Thoracic aorta (tissue), 2 donors: ENCODE data around the gene PCDHGC3. TPM values are rescaled to one million over a fixed set of nuclear protein-coding genes. Genes with fewer than 3 reads are reported as not detected.

ENCODE experiments used
- ATAC-seq: fragments of 150-250 bp; one replicate; pipeline ENCODE4 v1.8.0; 2017; ENCODE audit warnings: low read depth; ENCODE audit not compliant: insufficient number of reproducible peaks, low FRiP score
- DNase-seq: peaks from one replicate; pipeline ENCODE4 v3.0.0-alpha.2; 2020; ENCODE audit warnings: low spot score
- H3K27ac ChIP-seq, 2 donors: fragments of 200-600 bp; sonication (generic); 1 replicate in 1 of 2; 2 replicates in 1 of 2; pipeline ENCODE4 v1.5.1; 2016; ENCODE audit warnings: mild to moderate bottlenecking in 2 of 2, moderate library complexity in 2 of 2
- H3K27me3 ChIP-seq: fragments of 200-600 bp; sonication (generic); replicated peaks from 2 replicates; pipeline ENCODE4 v1.6.0; 2016; ENCODE audit warnings: mild to moderate bottlenecking; ENCODE audit not compliant: insufficient read depth
- H3K36me3 ChIP-seq: fragments of 200-600 bp; sonication (generic); one replicate; pipeline ENCODE4 v1.5.1; 2016
- H3K4me1 ChIP-seq, 2 donors: fragments of 200-600 bp; sonication (generic); 1 replicate in 1 of 2; 2 replicates in 1 of 2; pipeline versions ENCODE4 v1.5.1 to v1.6.0; 2016; ENCODE audit warnings: low read depth in 2 of 2, mild to moderate bottlenecking in 1 of 2; ENCODE audit not compliant: control insufficient read depth in 1 of 2
- H3K4me3 ChIP-seq: fragments of 200-600 bp; sonication (generic); 2 replicates; pipeline ENCODE4 v1.5.1; 2016; ENCODE audit warnings: mild to moderate bottlenecking
- H3K9me3 ChIP-seq: fragments of 200-600 bp; sonication (generic); 2 replicates; pipeline ENCODE4 v1.5.1; 2016
- CTCF ChIP-seq: fragments of 200-600 bp; sonication (generic); IDR thresholded peaks from one replicate; pipeline ENCODE4 v1.5.1; 2019; ENCODE audit warnings: antibody characterized with exemption
- total RNA-seq, 2 donors: library from RNA; depleted of rRNA; stranded (reverse); fragments of >200 nt; gene quantifications; one replicate each; pipeline versions ENCODE4 v1.1.0 to v1.2.3, GENCODE V29; 2016

The PCDHGC3 gene
- total RNA-seq, 2 donors from 2014 or later = 61.3 to 99.9 TPM

GRCh38 chr5:141512911-141513626, 37.3 kb downstream of the PCDHGC3 start:
- ATAC-seq = no peak
- Histone ChIP-seq H3K36me3 (peaks cover 4% of the 10 kb centered on the region), H3K27me3 (no peaks in the 10 kb centered on the region), H3K4me1 (peaks cover 50 to 72% of the 10 kb centered on the region in 2 donors), H3K27ac (peak overlapping the region; percentile 94 to 98), H3K9me3 (no peaks in the 10 kb centered on the region), H3K4me3 (peak overlapping the region; percentile 81)
- no peak for DNase-seq
- no peak for TF ChIP-seq CTCF

- no peak for TF ChIP-seq CTCF
- Histone ChIP-seq H3K9me3 (no peaks in the 10 kb centered on the region), H3K36me3 (peaks cover 4% of the 10 kb centered on the region), H3K27ac (peak overlapping the region; percentile 94 to 98), H3K27me3 (no peaks in the 10 kb centered on the region), H3K4me1 (peaks cover 43 to 65% of the 10 kb centered on the region in 2 donors), H3K4me3 (peak overlapping the region; percentile 81)
- ATAC-seq (peak; percentile 31), DNase-seq (peak; percentile 78)
Observed at GRCh38 chr5:141513627-141514329, 38.0 kb downstream of the PCDHGC3 start.

- peaks cover 41 to 60% of the 10 kb centered on the region in 2 donors for H3K4me1 ChIP-seq
- TF ChIP-seq CTCF = no peak
- no peaks in the 10 kb centered on the region for H3K9me3 ChIP-seq
- no peaks in the 10 kb centered on the region for H3K27me3 ChIP-seq
- DNase-seq (no peak), ATAC-seq (no peak)
- H3K4me3 ChIP-seq = peak overlapping the region; percentile 81
- peak overlapping the region; percentile 94 to 98 for H3K27ac ChIP-seq
- H3K36me3 ChIP-seq = peaks cover 4% of the 10 kb centered on the region
Observed at GRCh38 chr5:141514330-141515133, 38.8 kb downstream of the PCDHGC3 start.

GRCh38 chr5:141515141-141515540, 39.4 kb downstream of the PCDHGC3 start:
- Histone ChIP-seq H3K27ac (peak overlapping the region; percentile 94 to 98), H3K36me3 (peaks cover 4% of the 10 kb centered on the region), H3K9me3 (no peaks in the 10 kb centered on the region), H3K4me1 (peaks cover 36 to 54% of the 10 kb centered on the region in 2 donors), H3K27me3 (no peaks in the 10 kb centered on the region), H3K4me3 (no peak overlapping the region)
- DNase-seq = no peak
- no peak for ATAC-seq
- TF ChIP-seq CTCF = no peak
